Small intestine (tissue), 7 donors: ENCODE measurements around the gene GNLY. TPM values are rescaled to one million over a fixed set of nuclear protein-coding genes. Genes with fewer than 3 reads are reported as not detected.

Experiments
- DNase-seq, 2 donors: peaks; one replicate each; pipeline versions ENCODE4 v3.0.0 to v3.0.0-alpha.2; 2013
- FAIRE-seq: peaks from 2 replicates; lab custom pipeline; 2012; peaks lifted over from hg19 to GRCh38; lab: Jason Lieb, UNC
- H3K27ac ChIP-seq, 3 donors: one replicate each; pipeline ENCODE4 v1.5.1; 2013; ENCODE audit warnings: low read length in 2 of 3, mild to moderate bottlenecking in 2 of 3, control low read depth in 1 of 3, inconsistent platforms in 1 of 3, low read depth in 1 of 3, moderate library complexity in 1 of 3
- H3K27me3 ChIP-seq, 3 donors: one replicate each; pipeline ENCODE4 v1.6.1; 2013; ENCODE audit warnings: low read length in 3 of 3, inconsistent platforms in 1 of 3; ENCODE audit not compliant: control insufficient read depth in 3 of 3, insufficient read depth in 3 of 3
- H3K36me3 ChIP-seq, 3 donors: one replicate each; pipeline ENCODE4 v1.6.1; 2013; ENCODE audit warnings: low read length in 3 of 3, inconsistent platforms in 1 of 3, low read depth in 1 of 3, mild to moderate bottlenecking in 1 of 3, moderate library complexity in 1 of 3; ENCODE audit not compliant: control insufficient read depth in 3 of 3, insufficient read depth in 2 of 3
- H3K4me1 ChIP-seq, 3 donors: one replicate each; pipeline ENCODE4 v1.6.1; 2013; ENCODE audit warnings: low read length in 2 of 3, inconsistent platforms in 1 of 3, low read depth in 1 of 3, mild to moderate bottlenecking in 1 of 3, moderate library complexity in 1 of 3; ENCODE audit not compliant: control insufficient read depth in 3 of 3, insufficient read depth in 2 of 3
- H3K4me3 ChIP-seq, 3 donors: one replicate each; pipeline ENCODE4 v1.5.1; 2013; ENCODE audit warnings: low read length in 3 of 3, control low read depth in 1 of 3, inconsistent platforms in 1 of 3, low read depth in 1 of 3, mild to moderate bottlenecking in 1 of 3, moderate library complexity in 1 of 3
- H3K9me3 ChIP-seq, 2 donors: one replicate each; pipeline ENCODE4 v1.6.1; 2013; ENCODE audit warnings: low read depth in 1 of 2, low read length in 1 of 2; ENCODE audit not compliant: control insufficient read depth in 2 of 2, insufficient read depth in 1 of 2
- WGBS, 3 donors: extraction: QIAGEN DNeasy Blood & Tissue Kit; methylation state at CpG; one replicate each; pipeline ENCODE4 v1.1.7; 2013; 5-methylcytosine and 5-hydroxymethylcytosine counted together
- polyA plus RNA-seq, 4 donors: library from polyadenylated mRNA; stranded (reverse) in 3 of 4; unstranded in 1 of 4; fragments of 200-250 nt in 3 of 4; fragments of 120-200 nt in 1 of 4; gene quantifications; one replicate each; pipeline versions ENCODE4 v1.2.1 to v1.2.3, GENCODE V29; 2013
- donor health status: healthy with polysubstance abuse.
- donor health status: control.
- donor health status: control.
- donor health status: Bipolar disorder and iron deficiency.
- donor health status: healthy.

Gene GNLY
- polyA plus RNA-seq, 4 donors, result 1.4 to 2.1 (median 1.4) TPM; not detected in 1

GRCh38 chr2:85746321-85747004 lies 52.3 kb downstream of the GNLY start:
- 72 to 79% (median 74%) methylated on average over 8 of the region's 8 CpGs for WGBS, 3 donors
- Histone ChIP-seq H3K4me1 (peaks cover 0 to 24% (median 9%) of the 10 kb centered on the region in 3 donors), H3K4me3 (no peak overlapping the region), H3K9me3 (no peaks in the 10 kb centered on the region), H3K36me3 (no peaks in the 10 kb centered on the region), H3K27ac (no peak overlapping the region), H3K27me3 (peaks cover 0 to 67% (median 0%) of the 10 kb centered on the region in 3 donors)
- DNase-seq (no peak), FAIRE-seq (no peak)

- FAIRE-seq, result no peak
- Histone ChIP-seq H3K4me1 (peaks cover 0 to 15% (median 9%) of the 10 kb centered on the region in 3 donors), H3K27me3 (peaks cover 0 to 67% (median 3%) of the 10 kb centered on the region in 3 donors)
Measured at GRCh38 chr2:85747441-85747840, 53.3 kb downstream of the GNLY start.

GRCh38 chr2:85748039-85748734 lies 54.0 kb downstream of the GNLY start:
- 80 to 86% (median 83%) methylated on average over 9 of the region's 9 CpGs for WGBS, 3 donors
- H3K4me3 ChIP-seq, result no peak overlapping the region

More at GRCh38 chr2:85747441-85747840, 53.3 kb downstream of the GNLY start:
- Histone ChIP-seq H3K36me3 (no peaks in the 10 kb centered on the region), H3K27ac (no peak overlapping the region), H3K9me3 (no peaks in the 10 kb centered on the region), H3K4me3 (no peak overlapping the region)
- 58 to 87% (median 79%) methylated on average over 3 of the region's 3 CpGs for WGBS, 3 donors
- no peak for DNase-seq

More at GRCh38 chr2:85748039-85748734, 54.0 kb downstream of the GNLY start:
- no peak for DNase-seq
- Histone ChIP-seq H3K36me3 (no peaks in the 10 kb centered on the region), H3K4me1 (peaks cover 0 to 13% (median 6%) of the 10 kb centered on the region in 3 donors), H3K27me3 (peaks cover 0 to 68% (median 5%) of the 10 kb centered on the region in 3 donors), H3K27ac (no peak overlapping the region), H3K9me3 (no peaks in the 10 kb centered on the region)
- FAIRE-seq, result no peak

Other genes starting within 250 kb of the GNLY start
- 100 to 1,000 TPM in 1 of 4 donors, 10 to 100 TPM in 3; 81.2 to 273 (median 96.6) TPM for gene MAT2A, start 155.2 kb upstream of the GNLY start, polyA plus RNA-seq
- 10 to 100 TPM in 2 of 4 donors, 1 to 10 TPM in 2; 9.2 to 24.8 (median 16.5) TPM for gene GGCX, start 132.9 kb upstream of the GNLY start, polyA plus RNA-seq
- 1,000 to 10,000 TPM in 1 of 4 donors, 100 to 1,000 TPM in 3; 183 to 1,108 (median 619) TPM for gene VAMP8, start 116.8 kb upstream of the GNLY start, polyA plus RNA-seq
- 100 to 1,000 TPM in 1 of 4 donors, 10 to 100 TPM in 3; 12.8 to 110 (median 86.4) TPM for gene VAMP5, start 109.9 kb upstream of the GNLY start, polyA plus RNA-seq
- gene RNF181, start 98.6 kb upstream of the GNLY start, polyA plus RNA-seq, result 100 to 1,000 TPM; 131 to 234 (median 180) TPM
- 10 to 100 TPM; 12.5 to 40.0 (median 31.0) TPM for gene TMEM150A, start 91.7 kb upstream of the GNLY start, polyA plus RNA-seq
- gene C2orf68, start 82.3 kb upstream of the GNLY start, polyA plus RNA-seq, result 10 to 100 TPM; 16.2 to 44.8 (median 25.3) TPM
- 10 to 100 TPM; 24.6 to 41.3 (median 36.2) TPM for gene USP39, start 78.2 kb upstream of the GNLY start, polyA plus RNA-seq
- 10 to 100 TPM in 2 of 4 donors, under 1 TPM in 2; 0.01 to 34.9 (median 6.0) TPM for gene SFTPB, start 26.2 kb upstream of the GNLY start, polyA plus RNA-seq
- gene ATOH8, start 59.6 kb downstream of the GNLY start, polyA plus RNA-seq, result 10 to 100 TPM in 1 of 4 donors, 1 to 10 TPM in 3; 1.6 to 18.4 (median 3.7) TPM
- gene ST3GAL5, start 194.6 kb downstream of the GNLY start, polyA plus RNA-seq, result 1 to 10 TPM; 1.6 to 5.3 (median 3.6) TPM